Measurements from ENCODE around the gene FOS. TPM values are rescaled to one million over a fixed set of nuclear protein-coding genes. Genes with fewer than 3 reads are reported as not detected.

FOS gene
- total and polyA plus RNA-seq, 2 of the 13 experiments (the other 11 are each of a cell fraction or from before 2014, with no cell fraction given), result 15.9 to 24.2 TPM

DNA sequence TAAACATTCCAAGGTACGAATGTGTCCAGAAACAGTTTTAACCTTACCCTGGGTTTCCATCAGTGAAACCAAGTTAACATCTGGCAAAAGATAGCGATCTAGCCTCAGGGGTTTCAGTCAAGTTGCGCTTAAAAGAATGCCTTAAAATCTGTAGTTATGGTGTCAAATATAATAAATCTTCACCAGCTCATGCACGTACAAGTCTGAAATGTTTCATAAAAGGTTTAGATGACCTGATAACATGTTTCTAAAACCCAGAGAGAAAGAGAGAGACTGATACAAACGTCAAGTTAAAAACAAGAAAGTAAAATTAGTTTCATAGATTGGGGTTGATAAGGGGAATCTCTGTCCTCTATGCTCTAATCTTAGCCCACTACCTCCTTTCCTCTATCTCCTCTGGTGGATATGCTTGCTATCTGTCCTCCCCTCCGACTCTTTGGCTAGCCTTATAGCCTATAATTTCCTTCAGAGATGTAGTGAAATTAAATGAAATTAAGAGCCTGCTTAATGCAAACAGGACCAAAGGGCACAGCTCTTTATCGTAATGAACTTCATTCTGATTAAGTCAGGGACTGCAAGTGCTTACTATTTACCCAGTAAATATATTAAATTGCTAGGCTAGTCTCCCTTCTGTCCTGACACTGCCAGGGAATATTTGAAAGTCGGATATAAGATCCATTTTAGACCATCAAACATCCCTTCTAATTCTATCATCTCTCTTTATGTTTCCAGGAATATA is 18.4 kb upstream of the FOS start:
- H3K4me3 ChIP-seq (replicated peaks in 1 of 3; ENCODE audit: insufficient read depth in 1 of 3, low read depth in 2 of 3, low read length in 3 of 3), result no peak overlapping the region
- TF ChIP-seq ZNF768 (CRISPR knock-in tag; IDR thresholded peaks at IDR 0.05) (no peak), SATB2 (CRISPR knock-in tag; IDR thresholded peaks at IDR 0.05) (no peak), THAP11 (CRISPR knock-in tag; IDR thresholded peaks at IDR 0.05) (no peak), NRL (CRISPR knock-in tag; IDR thresholded peaks at IDR 0.05; ENCODE audit: borderline replicate concordance) (no peak), ZNF879 (CRISPR knock-in tag; IDR thresholded peaks at IDR 0.05) (no peak)
- peaks cover 0 to 15% of the 10 kb centered on the region in 2 experiments; a peak in 3 of 5 replicates for H3K27me3 ChIP-seq (ENCODE audit: control insufficient read depth in 1 of 2, insufficient read depth in 2 of 2, low read length in 2 of 2)
- intact Hi-C loops (cut with micrococcal nuclease; ENCODE audit: unreplicated experiment) (no loop called here), in situ Hi-C loops (cut with HindIII; ENCODE audit: extremely low pct_ligation_motif_present, low pct_unique_long_range_greater_than_20kb) (no loop called here)
- CTCF ChIA-PET (ENCODE audit: low intra/inter-chr PET ratio, low total read pairs), result no interaction called here
- no peaks in the 10 kb centered on the region for H3K9me3 ChIP-seq (ENCODE audit: low read length)
- no peak for DNase-seq (ENCODE audit: low spot score)
- no peaks in the 10 kb centered on the region for H3K36me3 ChIP-seq (replicated peaks in 1 of 2; ENCODE audit: control insufficient read depth in 1 of 2, insufficient read depth in 2 of 2, low read length in 2 of 2)
- H4K20me1 ChIP-seq (ENCODE audit: insufficient read depth, low read length), result no peaks in the 10 kb centered on the region
- H3K4me2 ChIP-seq (ENCODE audit: low read depth, low read length), result peak overlapping the region; percentile 100
- H3K79me2 ChIP-seq (ENCODE audit: insufficient read depth, low read length), result no peaks in the 10 kb centered on the region
- no peak for FAIRE-seq
- peak overlapping the region; percentile 98; the same call in 1 of the 2 replicates for H3K9ac ChIP-seq (ENCODE audit: insufficient read depth, low read depth, low read length)
- H3K4me1 ChIP-seq (ENCODE audit: insufficient read depth, low read length), result peaks cover 36% of the 10 kb centered on the region
- no peak overlapping the region for H3K27ac ChIP-seq (ENCODE audit: extremely low read length, insufficient read depth, low read length)
- BruUV-seq (replicated peaks), result no TSS peak
- no peak overlapping the region for H2AFZ ChIP-seq (ENCODE audit: low read length)
- 24% methylated on average over 8 of the region's 8 CpGs for WGBS (ENCODE audit: low lambda C conversion rate)
- POLR2A ChIA-PET, result no interaction called here
- ATAC-seq, result no peak

DNA sequence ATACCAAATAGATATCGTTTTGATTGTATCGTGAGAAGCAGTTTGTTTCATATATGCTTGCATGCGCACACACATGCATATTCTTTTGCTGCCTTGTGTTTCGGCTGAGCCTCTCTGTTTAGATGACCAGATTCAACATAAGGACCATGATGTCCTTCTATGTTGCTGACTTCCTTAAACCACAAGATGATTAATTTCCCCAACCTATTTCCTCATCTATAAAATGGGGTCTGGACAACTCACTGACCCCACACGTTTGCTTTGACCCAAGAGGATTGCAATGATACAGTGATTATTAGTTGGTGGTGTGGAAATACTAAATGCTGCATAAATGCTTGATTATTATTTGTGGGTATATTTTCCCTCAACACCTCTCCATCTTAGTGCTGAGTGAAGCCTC is 16.8 kb upstream of the FOS start:
- intact Hi-C loops (cut with micrococcal nuclease; ENCODE audit: unreplicated experiment), result no loop called here
- POLR2A ChIA-PET, result no interaction called here
- no peak for TF ChIP-seq RAD51 (IDR thresholded peaks at IDR 0.05; ENCODE audit: borderline replicate concordance)
- TF ChIP-seq SNRNP70 (IDR thresholded peaks at IDR 0.05; ENCODE audit: low read depth, low read length), result no peak
- TF ChIP-seq ZNF607 (CRISPR knock-in tag; IDR thresholded peaks at IDR 0.05; ENCODE audit: borderline replicate concordance), result no peak
- no peak for TF ChIP-seq KLF13 (CRISPR knock-in tag; IDR thresholded peaks at IDR 0.05)
- TF ChIP-seq ZNF629 (CRISPR knock-in tag; conservative IDR thresholded peaks at IDR 0.05), result no peak
- TF ChIP-seq, protein P1, sequence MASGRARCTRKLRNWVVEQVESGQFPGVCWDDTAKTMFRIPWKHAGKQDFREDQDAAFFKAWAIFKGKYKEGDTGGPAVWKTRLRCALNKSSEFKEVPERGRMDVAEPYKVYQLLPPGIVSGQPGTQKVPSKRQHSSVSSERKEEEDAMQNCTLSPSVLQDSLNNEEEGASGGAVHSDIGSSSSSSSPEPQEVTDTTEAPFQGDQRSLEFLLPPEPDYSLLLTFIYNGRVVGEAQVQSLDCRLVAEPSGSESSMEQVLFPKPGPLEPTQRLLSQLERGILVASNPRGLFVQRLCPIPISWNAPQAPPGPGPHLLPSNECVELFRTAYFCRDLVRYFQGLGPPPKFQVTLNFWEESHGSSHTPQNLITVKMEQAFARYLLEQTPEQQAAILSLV (CRISPR knock-in tag; IDR thresholded peaks at IDR 0.05; ENCODE audit: borderline replicate concordance), result no peak
- no peak for TF ChIP-seq NR2F2 (IDR thresholded peaks at IDR 0.05; ENCODE audit: borderline replicate concordance, low read depth)
- no peak for TF ChIP-seq LCORL (IDR thresholded peaks at IDR 0.05)
- no peak for TF ChIP-seq LCORL (CRISPR knock-in tag; IDR thresholded peaks at IDR 0.05)
- no peak for TF ChIP-seq FOXA1 (IDR thresholded peaks at IDR 0.05)
- no peak for TF ChIP-seq FOXA1 (CRISPR knock-in tag; IDR thresholded peaks at IDR 0.05)
- TF ChIP-seq, protein P2, sequence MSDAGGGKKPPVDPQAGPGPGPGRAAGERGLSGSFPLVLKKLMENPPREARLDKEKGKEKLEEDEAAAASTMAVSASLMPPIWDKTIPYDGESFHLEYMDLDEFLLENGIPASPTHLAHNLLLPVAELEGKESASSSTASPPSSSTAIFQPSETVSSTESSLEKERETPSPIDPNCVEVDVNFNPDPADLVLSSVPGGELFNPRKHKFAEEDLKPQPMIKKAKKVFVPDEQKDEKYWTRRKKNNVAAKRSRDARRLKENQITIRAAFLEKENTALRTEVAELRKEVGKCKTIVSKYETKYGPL (CRISPR knock-in tag; IDR thresholded peaks at IDR 0.05), result no peak
- TF ChIP-seq, protein P3, sequence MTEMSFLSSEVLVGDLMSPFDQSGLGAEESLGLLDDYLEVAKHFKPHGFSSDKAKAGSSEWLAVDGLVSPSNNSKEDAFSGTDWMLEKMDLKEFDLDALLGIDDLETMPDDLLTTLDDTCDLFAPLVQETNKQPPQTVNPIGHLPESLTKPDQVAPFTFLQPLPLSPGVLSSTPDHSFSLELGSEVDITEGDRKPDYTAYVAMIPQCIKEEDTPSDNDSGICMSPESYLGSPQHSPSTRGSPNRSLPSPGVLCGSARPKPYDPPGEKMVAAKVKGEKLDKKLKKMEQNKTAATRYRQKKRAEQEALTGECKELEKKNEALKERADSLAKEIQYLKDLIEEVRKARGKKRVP (CRISPR knock-in tag; IDR thresholded peaks at IDR 0.05), result no peak
- no peak for TF ChIP-seq ZSCAN30 (CRISPR knock-in tag; IDR thresholded peaks at IDR 0.05)

More for the DNA sequence above, 16.8 kb upstream of the FOS start:
- H2AFZ ChIP-seq (ENCODE audit: low read length), result no peak overlapping the region
- no peaks in the 10 kb centered on the region for H3K79me2 ChIP-seq (ENCODE audit: insufficient read depth, low read length)
- no peak for FAIRE-seq
- ATAC-seq, result no peak
- DNase-seq (ENCODE audit: low spot score), result no peak
- H3K36me3 ChIP-seq (replicated peaks in 1 of 2; ENCODE audit: control insufficient read depth in 1 of 2, insufficient read depth in 2 of 2, low read length in 2 of 2), result no peaks in the 10 kb centered on the region
- H3K4me2 ChIP-seq (ENCODE audit: low read depth, low read length), result no peak overlapping the region
- no peak overlapping the region for H3K9ac ChIP-seq (ENCODE audit: insufficient read depth, low read depth, low read length)
- 72% methylated on average over 5 of the region's 5 CpGs for WGBS (ENCODE audit: low lambda C conversion rate)
- H3K4me1 ChIP-seq (ENCODE audit: insufficient read depth, low read length), result peaks cover 40% of the 10 kb centered on the region
- H3K27me3 ChIP-seq (ENCODE audit: control insufficient read depth in 1 of 2, insufficient read depth in 2 of 2, low read length in 2 of 2), result peaks cover 0 to 23% of the 10 kb centered on the region in 2 experiments; a peak in 3 of 5 replicates
- H3K9me3 ChIP-seq (ENCODE audit: low read length), result no peaks in the 10 kb centered on the region
- BruUV-seq (replicated peaks), result no TSS peak
- CTCF ChIA-PET (ENCODE audit: low intra/inter-chr PET ratio, low total read pairs), result no interaction called here
- H3K27ac ChIP-seq (ENCODE audit: extremely low read length, insufficient read depth, low read length), result no peak overlapping the region
- H4K20me1 ChIP-seq (ENCODE audit: insufficient read depth, low read length), result no peaks in the 10 kb centered on the region
- H3K4me3 ChIP-seq (replicated peaks in 1 of 3; ENCODE audit: insufficient read depth in 1 of 3, low read depth in 2 of 3, low read length in 3 of 3), result no peak overlapping the region
- in situ Hi-C loops (cut with HindIII; ENCODE audit: extremely low pct_ligation_motif_present, low pct_unique_long_range_greater_than_20kb), result no loop called here
